ENCODE data around the gene PLD1.

The PLD1 gene

DNA sequence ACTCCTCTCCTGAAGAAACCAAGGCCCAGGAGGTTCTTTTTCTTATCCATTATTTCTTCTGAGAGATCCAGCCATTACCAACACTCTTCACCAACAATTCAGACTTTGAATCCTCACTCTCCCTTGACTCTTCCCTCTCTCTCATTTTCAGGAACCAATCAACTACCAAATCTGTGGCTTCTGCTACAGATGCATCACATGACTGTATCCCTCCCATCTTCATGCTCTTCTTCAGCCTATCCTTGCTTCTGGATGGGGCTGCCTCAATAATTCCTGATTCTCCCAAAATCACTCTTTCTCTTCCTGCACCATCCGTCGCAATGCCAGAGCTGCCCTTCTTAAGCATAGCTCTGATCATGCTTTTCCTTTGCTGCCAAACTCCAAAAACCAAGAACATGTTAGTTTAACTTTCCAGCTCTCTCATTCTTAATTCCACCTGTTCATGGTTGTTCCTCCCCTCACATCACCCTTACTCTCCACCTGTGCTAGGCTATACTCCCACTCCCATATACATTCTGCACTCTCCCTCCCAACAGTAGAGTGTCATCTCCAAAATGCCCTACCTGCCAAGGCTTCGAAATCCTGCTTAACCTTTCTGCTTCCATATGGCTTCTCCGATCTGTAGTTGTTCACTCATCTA is 13.5 kb downstream of the PLD1 start:
- DNase-seq: no peak

DNA sequence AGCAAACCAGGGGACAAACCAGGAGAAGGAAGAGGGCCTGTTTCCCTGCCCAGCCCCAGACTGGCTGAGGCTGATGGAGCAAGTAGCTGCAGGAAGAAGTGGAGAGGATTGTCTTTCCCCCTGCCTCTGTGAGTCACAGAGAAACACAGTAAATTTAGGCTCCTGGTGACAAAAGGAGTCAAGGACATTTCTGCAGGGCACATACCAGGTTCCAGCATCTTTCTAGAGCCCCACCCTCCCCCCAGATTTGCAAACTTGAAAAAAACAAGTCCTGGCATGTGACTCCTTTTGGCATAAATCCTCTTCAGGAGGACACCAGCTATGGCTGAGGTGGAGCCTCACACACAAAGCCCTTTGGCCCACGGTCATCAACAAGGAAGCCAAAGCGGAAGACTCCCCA is 17.8 kb downstream of the PLD1 start:
- no peak for DNase-seq

DNA sequence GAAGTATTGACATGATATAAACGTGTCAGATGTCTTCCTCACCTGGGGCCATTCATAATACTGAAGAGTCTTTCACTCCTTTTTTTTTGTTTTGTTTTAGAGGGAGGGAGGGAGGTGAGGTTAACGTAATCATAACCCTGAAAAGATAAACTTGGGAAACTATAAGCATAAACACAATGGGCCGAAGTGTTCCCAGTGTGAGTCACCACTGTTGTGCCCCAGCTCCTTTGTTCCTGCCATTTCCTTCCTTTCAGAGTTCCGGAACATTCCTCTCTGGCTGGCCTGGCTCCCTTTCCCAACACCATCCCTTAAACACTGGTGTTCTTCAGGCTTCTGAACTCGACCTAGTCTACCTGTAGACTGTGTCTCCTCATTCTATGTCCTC is 18.6 kb downstream of the PLD1 start:
- no peak for DNase-seq

DNA sequence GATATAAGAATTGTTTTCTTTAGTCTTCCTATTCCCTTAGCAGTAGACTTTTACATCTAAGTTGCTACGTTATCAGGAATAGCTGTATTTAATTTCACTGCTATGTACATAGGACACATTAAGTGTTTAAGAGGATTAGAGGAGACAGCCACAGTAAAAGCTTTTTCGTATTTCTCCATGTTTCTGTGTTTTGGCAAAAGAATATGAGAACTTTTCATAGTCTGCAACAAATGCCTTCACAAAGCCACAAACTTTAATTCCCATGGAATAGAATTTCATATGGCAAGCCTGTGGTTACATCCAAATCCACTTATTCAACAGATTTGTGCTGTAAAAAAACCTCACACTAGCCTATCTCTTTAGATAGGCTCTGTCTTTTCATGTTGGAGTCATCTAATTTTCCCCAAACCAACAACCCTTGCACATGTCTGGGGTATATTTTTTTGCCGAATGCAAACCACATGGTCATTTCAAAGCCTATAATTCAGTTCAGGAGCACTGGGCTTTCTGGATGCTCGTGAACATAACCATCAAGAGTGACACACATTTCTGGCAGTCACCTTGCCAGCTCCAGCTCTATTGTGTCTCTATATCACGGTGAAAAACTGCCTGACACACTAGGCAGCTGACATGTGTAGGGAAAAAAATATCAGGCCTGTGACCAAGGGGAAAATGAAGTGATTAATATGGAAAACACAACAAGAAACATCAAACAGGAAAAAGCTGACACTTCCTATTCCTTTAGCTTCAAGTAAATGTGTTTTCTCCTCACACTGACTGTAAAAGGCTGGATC is 19.2 kb downstream of the PLD1 start:
- no peak for DNase-seq

DNA sequence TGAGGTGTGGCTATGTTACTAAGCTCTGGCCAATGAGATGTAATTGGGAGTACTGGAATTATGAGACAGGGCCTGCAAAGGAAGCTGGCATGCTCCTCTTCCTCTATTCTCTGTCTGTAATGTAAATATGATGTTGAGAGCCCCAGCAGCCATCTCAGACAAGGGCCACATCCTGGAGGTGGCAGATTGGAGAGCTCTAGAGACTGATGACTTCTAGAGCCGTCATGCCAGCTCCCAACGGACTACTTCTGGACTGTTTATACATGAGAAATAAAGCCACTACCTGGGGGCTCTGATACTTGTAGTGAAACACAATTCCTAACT is 19.7 kb downstream of the PLD1 start:
- DNase-seq: peak in 1 of 2 experiments; percentile 8

DNA sequence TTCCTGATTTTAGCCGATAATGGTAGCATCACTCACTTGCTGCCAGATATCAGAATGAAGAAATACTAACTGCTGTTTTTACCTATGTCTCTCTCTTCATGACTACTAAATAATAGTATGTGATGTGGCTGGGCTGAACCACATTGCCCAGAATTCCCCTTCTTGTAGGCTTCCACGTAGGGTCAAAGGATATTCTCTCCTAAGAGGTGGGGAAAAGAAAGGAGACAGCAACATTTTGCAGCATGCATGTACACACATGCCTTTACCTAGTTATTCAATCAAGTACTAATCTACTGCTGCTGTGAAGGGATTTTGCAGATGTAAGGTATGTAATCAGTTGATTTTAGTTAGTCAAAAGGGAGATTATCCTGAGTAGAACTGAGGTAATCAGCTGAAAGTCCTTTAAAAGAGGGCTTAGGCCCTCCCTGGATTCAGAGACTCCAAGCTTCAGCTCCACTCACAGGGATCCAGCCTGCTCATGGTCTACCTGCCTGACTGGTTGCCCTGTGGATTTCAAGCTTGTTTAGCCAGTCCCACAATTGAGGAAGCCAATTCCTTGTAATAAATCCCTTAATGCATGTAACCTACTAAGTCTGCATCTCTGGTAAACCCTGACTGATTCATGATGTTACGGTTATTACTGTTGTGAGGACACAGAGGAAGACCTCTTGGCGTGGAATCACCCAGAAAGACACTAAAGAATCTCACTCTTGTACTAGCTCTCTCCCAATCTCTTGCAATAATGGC is 20.4 kb downstream of the PLD1 start:
- no peak for DNase-seq

DNA sequence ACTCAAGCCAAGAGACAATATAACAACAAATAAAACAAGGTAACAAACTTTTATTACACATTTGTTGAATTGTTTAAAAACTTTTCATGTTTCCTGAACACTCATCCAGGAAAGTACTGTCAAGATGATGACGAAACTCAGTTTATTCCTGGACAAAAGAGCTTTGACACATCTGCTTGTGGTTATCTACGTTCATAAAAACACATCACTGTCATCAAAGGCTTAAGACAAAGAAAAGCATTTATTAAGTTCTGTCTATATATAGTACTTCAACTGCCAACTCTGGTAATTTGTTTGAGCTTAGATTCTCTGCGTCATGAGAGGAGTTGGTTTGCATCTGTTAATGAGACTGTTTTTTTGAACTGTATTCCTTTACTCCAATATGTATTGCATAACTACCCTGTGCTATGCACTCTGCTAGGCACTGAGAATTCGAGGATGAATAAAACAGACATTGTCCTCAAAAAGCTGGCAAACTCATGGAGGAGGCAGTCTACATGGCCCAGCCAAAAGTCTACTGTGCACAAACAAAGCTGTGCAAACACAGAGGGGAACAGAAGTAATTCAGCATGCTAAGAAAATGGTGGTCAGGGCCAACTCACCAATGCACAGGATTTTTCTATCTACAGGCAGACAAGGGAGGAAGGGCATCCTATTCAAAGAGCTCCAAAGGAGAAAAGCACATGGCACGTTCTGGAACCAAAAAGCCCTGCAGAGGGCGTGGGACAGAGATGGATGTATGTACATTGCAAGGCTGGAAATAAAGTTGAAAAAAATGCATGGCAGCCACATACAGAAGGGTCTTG is 21.5 kb downstream of the PLD1 start:
- peak in 1 of 2 experiments; percentile 12 for DNase-seq

DNA sequence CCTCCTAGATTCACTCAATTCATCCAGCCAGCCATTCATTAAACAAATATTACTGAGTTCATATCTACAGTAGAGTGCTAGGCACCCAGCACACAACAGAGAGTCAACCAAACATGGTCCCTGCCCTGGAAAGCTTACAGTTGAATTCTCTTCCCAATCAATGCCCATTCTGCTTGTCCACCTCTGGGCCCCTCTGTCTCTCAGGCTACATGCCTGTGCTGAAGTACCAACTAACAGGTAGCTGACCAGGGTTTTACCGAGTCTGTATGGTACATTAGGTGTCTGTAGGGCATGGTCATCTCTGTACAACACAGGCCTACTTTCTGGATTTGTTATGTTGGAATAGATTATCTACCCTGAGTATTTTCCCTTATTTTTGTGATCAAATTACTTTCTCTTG is 23.3 kb downstream of the PLD1 start:
- no peak for DNase-seq

DNA sequence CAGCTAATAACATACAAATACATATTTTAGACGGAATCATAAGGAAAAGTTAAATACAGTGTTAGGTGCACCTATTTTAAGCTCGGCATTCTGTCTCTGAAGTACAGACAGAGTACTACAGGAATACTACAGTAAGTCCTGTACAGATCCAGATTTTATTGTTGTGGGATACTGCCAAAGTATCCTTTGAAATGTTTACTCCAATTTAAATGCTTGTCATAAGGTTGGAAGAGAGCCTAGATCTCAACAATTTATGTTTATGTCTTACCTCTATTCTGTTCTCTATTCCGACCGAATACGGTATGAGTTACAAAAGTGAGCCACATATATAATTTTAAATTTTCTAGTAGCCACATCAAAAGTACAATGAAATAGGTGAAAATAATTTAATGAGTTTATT is 25.3 kb downstream of the PLD1 start:
- no peak for DNase-seq

DNA sequence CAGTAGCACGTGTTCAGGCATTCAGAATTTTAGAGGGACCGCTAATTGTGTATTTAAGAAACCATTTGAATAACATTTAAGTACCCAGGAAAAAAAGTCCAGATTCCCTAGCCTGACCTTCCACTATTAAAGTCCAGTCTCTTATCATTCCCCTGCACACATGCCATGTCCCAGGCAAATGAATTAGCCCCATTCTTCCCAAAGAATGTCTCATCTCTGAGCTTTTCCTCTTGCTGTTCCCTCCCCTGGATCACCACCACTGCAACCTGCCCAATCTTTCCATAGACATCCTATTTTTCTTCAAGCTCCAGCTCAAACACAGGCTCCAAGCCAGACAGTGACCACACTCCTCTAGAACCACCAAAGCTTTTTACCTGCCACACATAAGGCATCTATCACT is 25.9 kb downstream of the PLD1 start:
- DNase-seq: no peak

DNA sequence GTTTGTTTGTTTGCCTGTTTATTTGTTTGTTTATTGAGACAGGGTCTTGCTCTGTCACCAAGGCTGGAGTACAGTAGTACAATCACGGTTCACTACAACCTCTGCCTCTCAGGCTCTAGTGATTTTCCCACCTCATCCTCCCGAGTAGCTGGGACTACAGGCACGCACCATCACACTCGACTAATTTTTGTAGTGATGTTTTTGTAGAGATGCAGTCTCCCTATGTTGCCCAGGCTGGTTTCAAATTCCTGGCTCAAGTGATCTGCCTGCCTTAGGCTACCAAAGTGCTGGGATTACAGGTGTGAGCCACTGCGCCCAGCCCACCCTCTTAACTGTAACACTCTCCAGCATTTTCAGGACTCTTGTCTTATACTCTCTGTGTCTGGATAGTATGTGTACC is 26.7 kb downstream of the PLD1 start:
- DNase-seq: peak in 1 of 2 experiments; percentile 11

DNA sequence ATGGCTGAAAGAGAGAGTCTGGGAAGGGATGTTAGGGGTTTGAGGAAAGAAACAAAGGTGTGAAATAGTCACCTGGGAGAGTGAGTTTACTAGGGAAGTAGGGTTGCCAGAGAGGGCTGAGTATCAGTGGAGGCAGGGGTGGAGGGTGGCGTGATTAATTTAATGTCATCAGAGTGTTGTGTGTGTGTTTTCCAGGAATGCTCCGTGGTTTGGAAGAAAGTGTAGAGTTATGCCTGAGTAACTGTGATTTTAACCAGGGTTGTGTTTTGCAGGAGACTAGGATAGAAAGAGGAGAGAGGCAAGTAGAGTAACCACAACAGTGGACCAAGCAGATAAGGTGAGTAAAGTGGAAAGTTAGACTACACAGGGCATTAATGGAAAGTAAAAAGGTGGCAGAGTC is 27.2 kb downstream of the PLD1 start:
- DNase-seq: no peak

DNA sequence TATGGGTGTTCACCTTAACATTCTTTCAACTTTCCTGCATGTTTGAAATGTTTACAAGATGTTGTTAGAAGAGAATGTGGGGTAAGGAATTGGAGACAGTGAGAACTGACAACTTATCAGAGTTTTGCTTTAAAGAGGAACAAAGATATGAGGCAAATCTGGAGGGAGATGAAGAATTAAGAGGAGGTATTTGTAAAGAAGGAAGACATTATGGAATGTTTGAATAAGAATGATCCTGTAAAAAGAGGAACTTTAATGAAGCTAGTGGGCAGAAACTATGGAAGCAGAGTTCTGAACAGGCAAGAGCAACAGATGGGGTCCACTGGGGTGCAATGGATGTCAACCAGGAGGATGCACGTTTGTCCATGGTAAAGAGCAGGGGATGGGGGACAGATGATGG is 27.7 kb downstream of the PLD1 start:
- no peak for DNase-seq

DNA sequence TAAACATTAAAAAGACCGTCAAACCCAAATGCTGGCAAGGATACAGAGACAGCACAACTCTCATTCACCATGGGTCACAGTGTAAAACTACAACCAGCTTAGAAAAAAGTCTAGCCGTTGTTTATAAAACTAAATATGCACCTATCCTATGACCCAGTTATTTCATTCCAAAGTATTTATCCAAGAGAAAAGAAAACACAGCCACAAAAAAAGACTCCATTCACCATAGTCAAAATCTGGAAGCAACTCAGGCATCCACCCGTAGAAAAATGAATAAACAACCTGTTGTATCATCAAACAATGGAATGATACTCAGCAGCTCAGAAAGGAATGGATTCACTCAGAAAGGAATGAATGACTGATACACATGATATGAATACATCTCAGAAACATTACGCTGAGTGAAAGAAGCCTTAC is 28.6 kb downstream of the PLD1 start:
- DNase-seq: no peak

DNA sequence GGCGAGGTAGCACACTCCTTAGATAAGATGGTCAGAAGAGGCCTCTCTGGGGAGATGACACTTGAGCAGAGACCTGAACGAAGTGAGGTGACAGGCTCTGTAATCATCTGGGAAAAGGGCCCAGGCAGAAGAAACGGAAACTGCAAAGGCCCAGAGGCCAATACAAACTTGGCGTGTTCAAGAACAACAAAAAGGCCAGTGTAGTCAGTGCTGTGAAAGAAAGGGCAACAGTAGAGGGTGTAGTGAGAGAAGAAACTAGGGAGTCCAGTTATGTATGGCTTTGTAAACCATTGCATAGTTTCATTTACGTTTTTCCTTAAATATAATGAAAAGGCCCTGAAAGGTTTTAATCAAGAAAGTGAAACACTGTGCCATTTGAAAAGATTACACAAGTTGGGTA is 31.8 kb downstream of the PLD1 start:
- DNase-seq: no peak

DNA sequence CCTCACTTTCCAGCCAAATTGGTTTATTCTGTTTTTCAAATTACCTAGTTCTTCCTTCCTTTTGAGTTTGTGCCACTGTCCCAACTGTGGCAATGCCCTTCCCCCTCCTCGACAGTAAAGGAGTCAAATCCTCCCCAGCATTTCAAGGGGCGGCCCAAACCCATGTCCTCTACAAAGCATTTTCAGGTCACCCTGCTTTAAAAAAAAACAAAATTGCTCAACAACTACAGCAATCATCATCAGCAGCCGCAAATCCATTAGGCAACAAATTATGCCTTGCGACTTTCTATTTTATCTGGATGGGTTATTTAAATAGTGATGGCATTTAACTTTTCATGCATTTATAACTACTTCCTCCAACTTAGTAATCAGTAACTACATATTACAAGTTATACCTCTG is 32.7 kb downstream of the PLD1 start:
- DNase-seq: no peak

DNA sequence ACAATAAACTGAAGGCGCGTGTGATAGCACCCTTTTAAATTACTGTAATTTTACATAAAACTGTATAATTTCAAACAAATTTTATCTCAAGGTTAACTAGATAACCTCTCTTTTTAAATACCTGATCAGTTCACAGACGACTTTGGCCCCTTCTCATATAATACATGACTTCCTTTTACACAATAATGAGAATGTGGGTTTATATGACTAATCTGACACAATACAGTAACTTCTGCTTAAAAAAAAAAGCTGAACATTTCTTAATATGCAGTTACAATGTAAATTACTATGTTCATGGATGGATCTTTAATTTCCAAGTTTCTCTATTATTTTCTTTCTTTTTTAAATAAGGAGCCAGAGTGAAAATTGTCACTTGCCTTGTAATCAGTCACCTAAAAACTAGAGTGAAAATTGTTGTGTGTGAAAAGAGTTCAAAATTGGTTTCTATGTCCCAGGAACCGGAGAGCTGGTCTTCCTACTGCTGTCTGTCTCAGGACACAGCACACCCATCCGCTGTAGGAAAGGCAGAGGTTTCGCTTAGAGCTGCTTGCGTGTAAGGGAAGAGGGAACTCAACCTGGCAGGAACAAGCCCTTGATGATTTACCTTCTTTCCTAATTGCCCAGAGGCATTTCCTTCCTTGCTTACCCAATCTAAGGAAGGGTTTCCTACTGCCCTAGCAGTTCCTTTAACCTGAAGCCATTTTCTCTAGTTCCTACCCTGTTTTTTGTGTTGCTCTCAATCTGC is 33.3 kb downstream of the PLD1 start:
- no peak for DNase-seq

DNA sequence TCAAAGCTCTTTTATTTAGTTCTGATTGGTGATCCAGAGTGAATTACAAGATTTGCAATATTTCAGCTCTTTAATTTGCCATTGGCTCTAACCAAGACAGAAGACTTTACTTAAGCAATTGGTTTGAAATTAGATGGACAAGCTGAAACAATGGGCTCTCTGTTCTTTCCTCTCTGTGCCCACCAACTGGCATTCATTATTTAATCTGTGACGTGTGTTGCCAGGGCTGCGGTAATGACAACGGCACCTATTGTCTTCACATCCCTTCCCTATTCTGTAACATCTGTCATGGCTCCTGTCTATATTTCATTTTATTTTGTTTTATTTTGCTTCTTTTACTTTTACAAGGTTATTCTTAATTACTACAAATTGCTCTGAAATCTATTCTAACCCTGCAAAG is 33.9 kb downstream of the PLD1 start:
- DNase-seq: no peak

DNA sequence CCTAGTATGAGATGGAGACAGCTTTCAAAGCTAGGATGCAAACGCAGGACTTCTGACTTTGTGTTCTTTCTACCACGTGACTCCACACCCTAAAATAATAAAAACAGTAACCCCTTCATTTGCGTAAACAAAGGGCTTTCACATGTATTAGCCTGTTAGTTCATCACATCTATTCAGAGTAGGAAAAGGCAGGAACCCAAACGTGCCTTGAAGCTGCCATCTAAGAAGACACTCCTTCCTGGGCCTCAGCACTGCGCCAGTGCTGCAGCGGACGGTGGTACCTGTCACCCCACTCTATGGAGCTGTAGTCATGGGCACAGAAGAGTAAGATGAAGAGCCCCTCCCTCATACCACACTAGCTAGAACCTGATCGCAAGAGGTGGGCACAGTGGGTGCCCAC is 34.3 kb downstream of the PLD1 start:
- DNase-seq: no peak

DNA sequence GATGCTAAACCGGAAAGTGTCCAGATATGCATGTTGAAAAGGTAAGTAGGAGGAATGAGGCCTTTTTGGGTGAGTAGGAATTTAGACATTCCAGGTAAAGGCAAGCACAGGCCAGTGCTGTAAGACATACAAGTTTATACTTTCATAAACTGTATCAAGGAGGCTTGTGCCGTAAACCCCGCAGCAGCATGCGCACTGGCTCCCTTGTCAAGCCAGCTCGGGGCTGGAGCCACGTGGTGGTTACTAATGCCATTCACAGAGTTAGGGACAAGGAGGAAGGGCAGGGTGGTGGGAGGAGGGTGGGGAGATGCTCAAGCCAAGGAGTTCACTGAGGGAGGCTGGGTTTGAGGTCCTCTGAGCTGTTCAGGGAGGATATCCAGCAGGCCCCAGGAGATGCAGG is 35.8 kb downstream of the PLD1 start:
- no peak for DNase-seq

DNA sequence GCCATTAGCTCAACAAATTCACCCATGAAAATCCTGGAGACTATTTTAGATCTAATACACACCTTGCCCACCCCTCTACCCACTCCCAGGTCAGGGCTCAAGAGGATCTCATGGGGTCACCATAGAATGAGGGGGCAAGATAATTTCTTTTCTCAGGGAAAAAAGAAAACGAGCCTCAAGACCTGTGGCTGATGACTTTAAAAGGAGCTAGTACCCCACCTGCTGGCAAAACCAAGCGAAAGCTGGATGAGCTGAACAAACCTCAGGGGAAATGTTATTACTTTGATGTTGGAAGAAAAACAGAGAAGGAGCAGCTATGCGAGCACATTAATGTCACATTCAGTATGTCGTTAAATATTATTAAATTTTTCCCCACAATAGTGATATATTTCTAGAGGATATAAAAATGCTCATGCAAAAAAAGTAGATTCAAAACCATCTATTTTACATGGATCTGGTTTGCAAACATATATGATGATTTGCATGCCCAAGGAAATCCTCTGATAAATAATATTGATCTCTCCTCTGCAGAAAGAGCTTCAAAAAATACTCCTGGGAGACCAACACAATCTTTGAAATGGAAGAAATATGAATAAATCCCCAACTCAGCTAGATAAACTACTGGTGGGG is 37.7 kb downstream of the PLD1 start:
- DNase-seq: peak; percentile 57 to 73
